Measurements from ENCODE around the gene PSTPIP1. TPM values are rescaled to one million over a fixed set of nuclear protein-coding genes. Genes with fewer than 3 reads are reported as not detected.

The PSTPIP1 gene
- total and polyA plus RNA-seq, 2 of the 8 experiments (the other 6 are each of a cell fraction or from before 2014, with no cell fraction given) = 1.6 to 1.8 TPM

GRCh38 chr15:77036537-77037387, 41.8 kb downstream of the PSTPIP1 start:
- H4K20me1 ChIP-seq (replicated peaks in 1 of 2; ENCODE audit: control insufficient read depth in 1 of 2, insufficient read depth in 2 of 2, low read length in 2 of 2) = no peaks in the 10 kb centered on the region
- no peak overlapping the region for H2AK5ac ChIP-seq (ENCODE audit: low read depth, low read length)
- POLR2A ChIA-PET (ENCODE audit: partially characterized antibody) = interaction anchor here (0.6 to 2.1 kb wide), 3 partner anchors 9 to 215 kb away, joined by 3 to 6 read pairs (median 3); no protein-coding TSS in a partner anchor
- H3K79me2 ChIP-seq (ENCODE audit: control insufficient read depth in 1 of 2, insufficient read depth in 2 of 2, low read length in 2 of 2) = no peaks in the 10 kb centered on the region
- H3K27ac ChIP-seq (ENCODE audit: low read depth, low read length) = no peak overlapping the region
- FAIRE-seq = no peak
- H3K4me3 ChIP-seq (ENCODE audit: extremely low read depth in 1 of 4, insufficient read depth in 2 of 4, low read depth in 3 of 4, low read length in 4 of 4) = no peak overlapping the region
- no peak overlapping the region for H3K23ac ChIP-seq (ENCODE audit: insufficient read length)
- no peak overlapping the region for H3K9ac ChIP-seq (replicated peaks in 1 of 4; ENCODE audit: extremely low read depth in 1 of 4, low read depth in 3 of 4, low read length in 3 of 4)
- H3K23me2 ChIP-seq (ENCODE audit: low read depth, low read length) = no peaks in the 10 kb centered on the region
- CTCF ChIA-PET (ENCODE audit: partially characterized antibody) = interaction anchor here (0.6 to 5.4 kb wide), 17 partner anchors 8 to 558 kb away, joined by 3 to 77 read pairs (median 4); no protein-coding TSS in a partner anchor
- H4K91ac ChIP-seq (replicated peaks; ENCODE audit: insufficient read length, low read length) = no peak overlapping the region
- H2BK12ac ChIP-seq (ENCODE audit: low read depth, low read length) = no peak overlapping the region
- H2BK15ac ChIP-seq (ENCODE audit: low read length) = no peak overlapping the region
- peak in 1 of 2 experiments; percentile 43 for DNase-seq (ENCODE audit: low read depth in 1 of 2, low spot score in 2 of 2)
- H3K27me3 ChIP-seq (replicated peaks in 1 of 4; ENCODE audit: control insufficient read depth in 3 of 4, extremely low read depth in 1 of 4, insufficient read depth in 3 of 4, low read length in 3 of 4) = no peaks in the 10 kb centered on the region
- no peak overlapping the region for H3K18ac ChIP-seq (ENCODE audit: extremely low read depth, low read length)
- no peak overlapping the region for H3K14ac ChIP-seq (ENCODE audit: insufficient read length)
- no peak overlapping the region for H2BK5ac ChIP-seq (ENCODE audit: low read depth, low read length)
- H2AFZ ChIP-seq (ENCODE audit: low read length) = no peak overlapping the region
- peak overlapping the region; percentile 51 for H4K8ac ChIP-seq (ENCODE audit: extremely low read depth, insufficient read depth, low read length)
- no peak overlapping the region for H3K4ac ChIP-seq (replicated peaks; ENCODE audit: insufficient read length, low read depth, low read length)
- no peaks in the 10 kb centered on the region for H3K79me1 ChIP-seq (ENCODE audit: low read depth, low read length)
- H3K36me3 ChIP-seq (ENCODE audit: control insufficient read depth in 2 of 4, insufficient read depth in 4 of 4, low read length in 3 of 4) = peaks cover 0 to 6% (median 1%) of the 10 kb centered on the region in 4 experiments; a peak in 4 of 8 replicates
- TF ChIP-seq CTCF (IDR thresholded peaks at IDR 0.05; ENCODE audit: control extremely low read depth in 1 of 3, insufficient read depth in 1 of 3, low read depth in 1 of 3, low read length in 3 of 3) (no peak), EZH2 (IDR thresholded peaks at IDR 0.05; ENCODE audit: low read depth, low read length, severe bottlenecking) (no peak), KDM5A (IDR thresholded peaks at IDR 0.05; ENCODE audit: low read length) (no peak), CBX5 (IDR thresholded peaks at IDR 0.05; ENCODE audit: low read depth, low read length) (no peak), HDAC2 (IDR thresholded peaks at IDR 0.05; ENCODE audit: borderline replicate concordance in 1 of 2, low read depth in 2 of 2, low read length in 2 of 2) (no peak)
- no peak overlapping the region for H2BK120ac ChIP-seq (replicated peaks; ENCODE audit: low read depth, low read length)
- H2BK20ac ChIP-seq (ENCODE audit: low read length) = no peak overlapping the region
- H3K4me2 ChIP-seq (ENCODE audit: insufficient read depth in 1 of 2, low read depth in 2 of 2, low read length in 2 of 2) = no peak overlapping the region
- H4K5ac ChIP-seq (ENCODE audit: insufficient read length, low read depth, low read length) = no peak overlapping the region
- H3K56ac ChIP-seq (replicated peaks; ENCODE audit: insufficient read length, low read depth, low read length) = no peak overlapping the region
- 91% methylated on average over 18 of the region's 22 CpGs; no CpG with 5 or more reads in 1 of the 2 experiments for WGBS, 2 experiments (ENCODE audit: extremely low coverage in 1 of 2, insufficient coverage in 1 of 2, insufficient read length in 1 of 2, insufficient replicate concordance in 2 of 2, low coverage in 1 of 2, low lambda C conversion rate in 2 of 2, missing lambda C conversion rate in 1 of 2)
- H3K9me3 ChIP-seq (ENCODE audit: insufficient read depth in 2 of 2, low read depth in 1 of 2, low read length in 1 of 2) = peaks cover 0 to 12% of the 10 kb centered on the region in 2 experiments; a peak in 1 of 4 replicates
- H3K4me1 ChIP-seq (replicated peaks in 1 of 4; ENCODE audit: control insufficient read depth in 3 of 4, insufficient read depth in 4 of 4, low read length in 3 of 4) = peaks cover 0 to 13% (median 6%) of the 10 kb centered on the region in 4 experiments; a peak in 4 of 7 replicates
